GM19023 (cell line): Measurements from ENCODE around the gene NEK7.
A peak's percentile ranks its signal among the peaks of the same experiment; 100 is the strongest.

Experiments
- ATAC-seq: cut with Tn5 transposase; IDR thresholded peaks from one replicate; pipeline ENCODE4 v1.9.1; 2021; ENCODE audit warnings: mild to moderate bottlenecking, moderate library complexity; ENCODE audit not compliant: unreplicated experiment

Gene NEK7

DNA sequence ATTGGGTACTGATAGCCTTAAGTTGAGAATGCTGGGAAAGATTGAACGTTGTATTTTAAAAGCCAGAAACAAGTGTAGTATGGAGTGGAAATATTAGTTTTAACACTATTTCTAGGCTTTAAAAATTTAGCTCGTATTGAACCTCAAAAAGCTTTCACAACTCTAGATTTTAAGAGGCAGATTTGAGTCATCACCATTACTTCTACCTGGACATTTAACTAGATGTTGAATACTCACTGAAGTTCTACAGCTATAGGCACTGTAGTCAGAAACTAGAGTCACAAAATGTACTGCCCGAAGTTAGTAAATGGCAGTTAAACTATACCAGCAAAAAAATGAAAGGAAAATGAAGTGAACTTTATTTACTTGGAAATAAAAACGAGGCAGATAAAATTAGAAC, 96.5 kb downstream of the NEK7 start:
- ATAC-seq, result peak; percentile 78

GRCh38 chr1:198253668-198254067, 96.9 kb downstream of the NEK7 start:
- ATAC-seq, result peak; percentile 95

DNA sequence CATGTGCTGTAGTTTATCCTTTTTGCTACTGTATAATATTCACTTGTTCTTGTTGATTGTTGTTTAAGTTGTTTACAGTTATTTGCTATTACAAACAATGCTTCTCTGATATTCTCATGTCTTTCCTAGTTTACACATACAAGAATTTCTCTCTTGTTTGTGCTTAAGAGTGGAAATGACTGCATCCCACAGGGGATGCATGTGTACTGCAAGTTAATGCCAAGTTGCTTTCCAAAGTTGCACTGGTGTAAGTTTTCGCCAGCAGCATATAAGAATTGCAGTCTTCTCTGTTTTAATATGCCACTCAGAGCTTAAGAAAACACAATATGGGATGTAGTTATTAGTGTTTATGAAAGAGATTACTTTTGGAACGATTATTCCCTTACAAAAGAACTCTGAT, 97.7 kb downstream of the NEK7 start:
- no peak for ATAC-seq

DNA sequence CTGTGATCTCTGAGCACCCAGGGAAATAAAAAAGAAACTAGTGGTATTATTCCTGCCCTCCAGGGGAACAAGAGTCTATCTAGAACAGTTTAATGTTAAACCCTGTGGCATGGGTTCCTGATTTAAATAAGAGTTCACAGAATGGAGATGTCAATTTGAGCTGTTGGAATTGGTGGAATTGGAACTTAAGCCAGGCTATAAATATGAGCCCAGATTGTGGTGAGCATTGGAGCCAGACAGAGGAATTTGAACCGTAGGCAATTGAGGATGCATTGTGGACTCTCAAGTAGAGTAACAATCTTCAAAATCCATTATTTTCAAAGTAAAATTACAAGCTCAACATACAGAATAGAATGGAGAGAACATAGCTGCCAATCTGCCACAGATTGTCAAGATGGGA, 98.2 kb downstream of the NEK7 start:
- no peak for ATAC-seq

- no peak for ATAC-seq
These were observed 99.0 kb downstream of the NEK7 start for GRCh38 chr1:198255784-198256183.

DNA sequence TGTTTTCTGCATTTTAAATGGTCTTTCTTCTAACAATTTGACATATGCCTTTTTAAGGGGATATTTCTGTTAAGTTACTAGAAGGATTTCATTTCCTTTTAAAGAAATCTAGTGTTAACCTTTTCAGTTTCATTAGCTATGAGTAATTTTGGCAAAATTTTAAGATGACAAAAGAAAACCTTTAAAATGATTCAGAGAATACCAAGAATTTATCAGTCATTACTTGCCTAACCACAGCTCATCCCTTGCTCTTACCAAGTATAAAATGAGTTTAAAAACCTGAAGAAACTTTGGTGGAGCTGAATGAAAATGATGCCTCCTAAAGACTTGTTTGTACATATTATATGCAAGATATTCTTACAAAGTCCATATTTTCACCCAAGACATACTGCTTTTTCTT, 101.7 kb downstream of the NEK7 start:
- peak; percentile 35 for ATAC-seq

DNA sequence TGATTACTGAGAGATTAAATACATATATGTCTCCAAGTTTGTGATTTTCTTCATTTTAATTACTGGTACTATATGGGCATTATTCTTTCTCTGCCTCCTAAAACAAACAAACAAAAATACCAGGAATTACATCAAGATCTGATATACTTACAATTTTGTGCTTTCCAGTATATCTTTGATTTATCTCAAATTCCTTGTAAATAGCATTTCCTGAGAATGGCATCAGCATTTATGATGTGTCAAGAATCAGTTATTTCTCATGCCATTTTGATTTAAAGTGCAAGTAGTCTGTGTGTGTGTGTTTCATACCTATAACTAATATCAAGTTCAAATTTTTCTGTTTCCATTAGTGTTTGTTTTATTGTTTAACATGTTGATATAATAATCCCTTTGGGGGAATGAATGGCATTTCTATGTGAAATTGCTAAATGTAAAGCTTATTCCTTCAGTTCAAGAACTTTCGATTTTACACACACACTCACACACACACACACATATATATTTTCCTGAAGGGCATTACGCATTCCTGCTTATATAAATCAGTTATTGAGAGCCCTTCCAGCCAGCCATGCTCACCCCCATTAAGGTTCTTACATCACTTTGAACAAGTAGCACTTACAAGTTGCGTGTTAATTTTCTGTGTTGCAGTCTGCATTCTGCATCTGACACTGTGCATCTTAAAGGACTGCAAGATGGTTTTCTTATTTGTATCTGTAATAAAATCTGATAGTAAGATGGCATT, 102.7 kb downstream of the NEK7 start:
- ATAC-seq, result no peak

DNA sequence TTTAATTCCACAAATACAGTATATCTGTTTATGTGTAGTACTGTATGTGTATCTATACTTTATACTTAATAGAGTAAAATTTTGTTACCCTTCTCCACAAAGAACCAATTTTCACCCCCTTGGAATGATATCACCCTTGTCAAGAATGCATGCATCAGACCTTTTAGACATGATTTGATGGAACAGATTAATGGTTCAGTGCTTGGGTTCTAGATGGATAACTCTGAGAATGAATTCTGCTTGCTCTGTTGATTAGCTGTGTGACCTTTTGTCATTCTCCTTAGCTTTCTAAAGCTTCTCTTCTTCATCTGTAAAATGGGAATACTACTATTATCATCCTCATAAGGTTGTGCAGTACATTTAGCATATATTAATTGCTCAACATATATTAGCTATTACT, 105.1 kb downstream of the NEK7 start:
- ATAC-seq, result no peak

DNA sequence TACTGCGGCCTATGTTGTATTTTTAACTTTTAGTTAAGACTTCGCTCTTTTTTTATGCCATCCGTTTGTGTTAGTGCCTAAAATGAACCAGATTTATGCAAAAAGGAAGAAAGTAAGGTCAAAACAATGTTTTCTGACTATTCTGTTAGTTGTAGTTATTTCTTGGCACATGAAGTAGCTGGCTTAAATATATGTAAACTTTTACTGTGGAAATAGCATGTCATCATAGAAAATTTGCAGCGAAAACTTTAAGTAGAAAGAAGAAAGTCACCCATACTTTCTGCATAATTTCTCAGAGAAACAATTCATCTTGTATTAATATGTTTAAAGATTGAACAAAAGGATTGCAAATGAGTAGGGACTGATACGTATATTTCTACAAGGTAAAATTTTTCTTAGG, 106.4 kb downstream of the NEK7 start:
- ATAC-seq, result no peak

DNA sequence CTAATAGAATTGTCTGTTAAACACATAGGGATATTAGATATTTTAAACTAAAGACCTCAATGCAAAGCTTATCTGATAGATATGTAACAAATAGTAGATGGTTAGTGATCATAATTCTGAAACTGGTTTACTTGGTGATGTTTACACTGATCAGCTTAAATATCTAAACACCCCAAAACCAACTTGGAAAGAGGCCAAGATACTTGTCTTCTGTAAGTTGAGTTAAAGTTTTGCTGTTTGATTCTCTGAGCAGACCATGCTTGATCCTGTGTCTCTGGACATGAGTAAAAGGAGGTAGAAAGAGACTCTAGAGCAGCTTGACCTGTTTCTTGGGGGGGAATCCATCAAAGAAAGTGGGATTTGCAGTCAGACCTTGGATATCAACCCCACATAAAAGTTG, 107.5 kb downstream of the NEK7 start:
- no peak for ATAC-seq

- ATAC-seq, result no peak
These were observed 108.4 kb downstream of the NEK7 start for GRCh38 chr1:198265073-198265661.

DNA sequence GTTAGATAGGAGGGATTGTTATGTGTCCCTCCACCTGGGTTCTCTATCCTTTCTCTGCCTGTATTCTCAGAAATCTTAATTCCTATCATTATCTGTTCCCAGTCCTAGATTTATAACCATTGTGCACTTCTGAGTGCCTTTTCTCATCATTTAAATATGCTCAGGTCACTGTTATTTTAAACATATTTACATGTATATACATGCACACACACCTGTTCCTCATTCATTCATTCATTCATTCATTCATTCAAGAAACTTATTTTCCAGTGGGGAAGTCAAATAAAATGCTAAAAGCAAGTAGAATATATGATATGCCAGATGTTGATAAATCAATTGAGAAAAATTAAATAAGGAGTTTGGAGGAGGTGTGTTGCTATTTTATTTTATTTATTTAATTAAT, 110.3 kb downstream of the NEK7 start:
- ATAC-seq, result no peak

DNA sequence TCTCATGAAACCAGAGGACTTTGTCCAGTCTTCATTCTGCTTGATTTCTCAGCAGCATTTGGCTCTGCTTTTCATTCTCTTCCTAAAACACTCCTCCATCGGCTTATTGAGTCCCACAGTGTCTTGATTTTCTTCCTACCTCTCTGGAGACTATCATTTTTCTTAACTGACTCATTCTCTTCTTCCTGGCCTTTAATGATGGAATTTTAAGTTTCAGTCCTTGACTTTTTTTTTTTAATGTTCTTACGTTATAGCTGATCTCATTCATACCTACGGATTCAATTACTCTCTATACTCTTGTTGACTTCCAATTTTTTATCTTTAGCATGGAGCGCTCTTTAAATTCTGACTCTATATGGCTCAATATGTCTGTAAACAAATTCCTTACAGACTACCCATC, 111.1 kb downstream of the NEK7 start:
- ATAC-seq, result no peak

DNA sequence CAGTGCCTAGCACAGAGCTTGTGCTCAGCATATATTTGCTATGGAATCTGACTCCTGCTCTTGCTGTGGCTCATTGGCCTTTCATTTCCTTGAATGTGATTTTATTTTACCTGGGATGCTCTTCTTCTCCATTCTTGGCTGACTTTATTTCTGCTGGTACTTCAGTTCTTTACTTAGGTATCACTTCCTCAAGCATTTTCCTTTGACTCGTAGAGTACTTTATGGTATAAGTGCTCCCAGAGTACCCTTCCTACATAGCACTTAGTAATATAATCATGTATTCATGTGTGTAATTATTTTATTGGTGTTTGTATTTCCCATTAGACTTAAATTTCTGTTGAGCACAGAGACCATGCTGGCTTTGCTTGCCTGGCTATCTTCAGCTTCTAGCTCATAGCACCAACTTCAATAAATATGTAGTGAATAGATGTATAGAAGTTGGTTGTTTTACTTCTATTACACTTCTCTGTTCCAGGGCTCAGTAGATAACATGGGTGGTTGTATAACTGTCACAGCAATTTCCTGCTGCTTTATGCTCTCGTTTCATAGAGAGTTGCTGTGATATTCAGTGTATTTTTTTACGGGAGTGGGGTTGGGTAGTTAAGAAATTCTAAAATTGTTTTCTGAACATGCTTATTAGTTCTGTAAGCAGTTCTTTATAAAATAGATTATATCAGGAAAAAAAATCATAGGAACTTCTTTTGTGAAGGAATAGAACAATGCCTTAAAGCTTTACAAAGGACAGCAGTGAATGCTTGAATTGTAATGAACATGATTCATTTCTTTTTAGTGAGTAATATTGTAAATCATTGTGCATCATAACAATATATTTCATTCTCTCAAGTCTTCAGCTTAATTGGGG, 112.2 kb downstream of the NEK7 start:
- ATAC-seq, result no peak

DNA sequence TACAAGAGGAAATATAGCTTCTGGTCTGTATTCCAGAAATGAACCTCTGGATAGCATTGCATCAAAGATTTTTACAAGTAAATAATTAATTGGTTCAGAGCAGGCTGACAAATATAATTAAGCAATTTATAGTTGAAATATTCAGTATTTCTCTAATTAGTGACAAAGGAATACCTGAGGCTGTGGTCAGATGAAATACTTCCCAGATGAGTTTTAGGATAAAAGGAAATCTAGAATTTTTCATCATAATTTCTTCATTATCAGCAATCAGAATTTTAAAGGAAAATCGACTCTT, 112.8 kb downstream of the NEK7 start:
- ATAC-seq, result no peak

GRCh38 chr1:198270273-198270828, 113.6 kb downstream of the NEK7 start:
- no peak for ATAC-seq

- no peak for ATAC-seq
These were observed 114.7 kb downstream of the NEK7 start for GRCh38 chr1:198271467-198271866.

DNA sequence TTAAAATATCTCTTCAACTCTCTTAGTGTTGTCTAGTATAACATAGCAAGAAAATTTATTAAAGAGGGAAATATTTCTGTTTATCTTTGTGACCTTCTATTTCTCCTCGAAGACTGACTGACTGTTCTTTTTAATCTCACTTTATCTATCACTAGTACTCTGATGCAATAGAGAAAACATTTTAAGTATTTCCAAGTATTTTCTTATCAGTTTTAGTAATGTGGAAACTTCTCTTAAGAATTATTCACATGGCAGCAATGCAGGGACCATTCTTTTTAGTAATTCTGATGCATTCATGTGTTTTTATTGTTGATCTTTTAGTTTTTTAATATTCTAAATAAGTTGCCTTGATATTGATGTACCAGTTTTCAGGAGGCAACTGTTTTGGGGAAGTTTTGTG, 115.7 kb downstream of the NEK7 start:
- no peak for ATAC-seq

- no peak for ATAC-seq
These were observed 117.0 kb downstream of the NEK7 start for GRCh38 chr1:198273748-198274295.

GRCh38 chr1:198275597-198275996, 118.8 kb downstream of the NEK7 start:
- no peak for ATAC-seq

GRCh38 chr1:198276241-198276640, 119.4 kb downstream of the NEK7 start:
- no peak for ATAC-seq

- ATAC-seq, result no peak
These were observed 122.1 kb downstream of the NEK7 start for GRCh38 chr1:198278943-198279342.
